Measurements from ENCODE around the gene APEX1.

APEX1 gene

DNA sequence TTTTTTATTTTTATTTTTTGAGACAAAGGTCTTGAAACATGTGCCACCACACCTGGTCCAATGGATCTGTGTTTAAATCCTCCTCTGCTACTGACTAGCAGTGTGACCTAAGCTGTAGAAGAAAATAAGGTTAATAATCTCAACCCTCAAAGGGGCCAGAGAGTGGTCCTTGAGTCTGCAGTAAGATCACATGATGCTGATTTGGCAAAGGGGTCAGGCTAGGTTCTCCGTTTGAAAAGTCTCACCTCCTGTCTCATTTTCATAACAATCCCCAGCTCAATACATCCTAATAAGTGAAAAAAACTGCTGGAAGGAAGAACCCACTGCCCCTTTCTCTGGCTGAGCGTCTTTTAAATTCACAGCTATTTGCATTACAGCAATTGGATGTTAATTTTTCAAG lies 33.8 kb upstream of the APEX1 start:
- no peak for TF ChIP-seq CSRNP3 (CRISPR knock-in tag; IDR thresholded peaks at IDR 0.05)
- no peak for TF ChIP-seq TCF4 (CRISPR knock-in tag; IDR thresholded peaks at IDR 0.05; ENCODE audit: borderline replicate concordance)
- no peak for TF ChIP-seq TOX (CRISPR knock-in tag; IDR thresholded peaks at IDR 0.05; ENCODE audit: borderline replicate concordance)
- TF ChIP-seq, protein P1, sequence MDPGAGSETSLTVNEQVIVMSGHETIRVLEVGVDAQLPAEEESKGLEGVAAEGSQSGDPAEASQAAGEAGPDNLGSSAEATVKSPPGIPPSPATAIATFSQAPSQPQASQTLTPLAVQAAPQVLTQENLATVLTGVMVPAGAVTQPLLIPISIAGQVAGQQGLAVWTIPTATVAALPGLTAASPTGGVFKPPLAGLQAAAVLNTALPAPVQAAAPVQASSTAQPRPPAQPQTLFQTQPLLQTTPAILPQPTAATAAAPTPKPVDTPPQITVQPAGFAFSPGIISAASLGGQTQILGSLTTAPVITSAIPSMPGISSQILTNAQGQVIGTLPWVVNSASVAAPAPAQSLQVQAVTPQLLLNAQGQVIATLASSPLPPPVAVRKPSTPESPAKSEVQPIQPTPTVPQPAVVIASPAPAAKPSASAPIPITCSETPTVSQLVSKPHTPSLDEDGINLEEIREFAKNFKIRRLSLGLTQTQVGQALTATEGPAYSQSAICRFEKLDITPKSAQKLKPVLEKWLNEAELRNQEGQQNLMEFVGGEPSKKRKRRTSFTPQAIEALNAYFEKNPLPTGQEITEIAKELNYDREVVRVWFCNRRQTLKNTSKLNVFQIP (CRISPR knock-in tag; IDR thresholded peaks at IDR 0.05; ENCODE audit: borderline replicate concordance, low read depth) = no peak
- no peak for TF ChIP-seq ZFP3 (CRISPR knock-in tag; IDR thresholded peaks at IDR 0.05)
- no peak for TF ChIP-seq RARB (CRISPR knock-in tag; IDR thresholded peaks at IDR 0.05)
- TF ChIP-seq, protein P2, sequence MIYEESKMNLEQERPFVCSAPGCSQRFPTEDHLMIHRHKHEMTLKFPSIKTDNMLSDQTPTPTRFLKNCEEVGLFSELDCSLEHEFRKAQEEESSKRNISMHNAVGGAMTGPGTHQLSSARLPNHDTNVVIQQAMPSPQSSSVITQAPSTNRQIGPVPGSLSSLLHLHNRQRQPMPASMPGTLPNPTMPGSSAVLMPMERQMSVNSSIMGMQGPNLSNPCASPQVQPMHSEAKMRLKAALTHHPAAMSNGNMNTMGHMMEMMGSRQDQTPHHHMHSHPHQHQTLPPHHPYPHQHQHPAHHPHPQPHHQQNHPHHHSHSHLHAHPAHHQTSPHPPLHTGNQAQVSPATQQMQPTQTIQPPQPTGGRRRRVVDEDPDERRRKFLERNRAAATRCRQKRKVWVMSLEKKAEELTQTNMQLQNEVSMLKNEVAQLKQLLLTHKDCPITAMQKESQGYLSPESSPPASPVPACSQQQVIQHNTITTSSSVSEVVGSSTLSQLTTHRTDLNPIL (CRISPR knock-in tag; IDR thresholded peaks at IDR 0.05; ENCODE audit: low read depth) = no peak
- TF ChIP-seq ZNF565 (CRISPR knock-in tag; conservative IDR thresholded peaks at IDR 0.05; ENCODE audit: low read depth) = no peak
- TF ChIP-seq ISL1 (CRISPR knock-in tag; IDR thresholded peaks at IDR 0.05) = no peak
- TF ChIP-seq, protein P3, sequence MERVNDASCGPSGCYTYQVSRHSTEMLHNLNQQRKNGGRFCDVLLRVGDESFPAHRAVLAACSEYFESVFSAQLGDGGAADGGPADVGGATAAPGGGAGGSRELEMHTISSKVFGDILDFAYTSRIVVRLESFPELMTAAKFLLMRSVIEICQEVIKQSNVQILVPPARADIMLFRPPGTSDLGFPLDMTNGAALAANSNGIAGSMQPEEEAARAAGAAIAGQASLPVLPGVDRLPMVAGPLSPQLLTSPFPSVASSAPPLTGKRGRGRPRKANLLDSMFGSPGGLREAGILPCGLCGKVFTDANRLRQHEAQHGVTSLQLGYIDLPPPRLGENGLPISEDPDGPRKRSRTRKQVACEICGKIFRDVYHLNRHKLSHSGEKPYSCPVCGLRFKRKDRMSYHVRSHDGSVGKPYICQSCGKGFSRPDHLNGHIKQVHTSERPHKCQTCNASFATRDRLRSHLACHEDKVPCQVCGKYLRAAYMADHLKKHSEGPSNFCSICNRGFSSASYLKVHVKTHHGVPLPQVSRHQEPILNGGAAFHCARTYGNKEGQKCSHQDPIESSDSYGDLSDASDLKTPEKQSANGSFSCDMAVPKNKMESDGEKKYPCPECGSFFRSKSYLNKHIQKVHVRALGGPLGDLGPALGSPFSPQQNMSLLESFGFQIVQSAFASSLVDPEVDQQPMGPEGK (CRISPR knock-in tag; IDR thresholded peaks at IDR 0.05; ENCODE audit: borderline replicate concordance) = no peak
- TF ChIP-seq ZNF8 (CRISPR knock-in tag; IDR thresholded peaks at IDR 0.05) = no peak
- no peak for TF ChIP-seq ESRRG (CRISPR knock-in tag; IDR thresholded peaks at IDR 0.05)
- no peak for TF ChIP-seq CSDC2 (CRISPR knock-in tag; IDR thresholded peaks at IDR 0.05)
- TF ChIP-seq PPARA (CRISPR knock-in tag; IDR thresholded peaks at IDR 0.05; ENCODE audit: borderline replicate concordance) = no peak
- no peak for TF ChIP-seq TSHZ2 (CRISPR knock-in tag; IDR thresholded peaks at IDR 0.05)
- TF ChIP-seq GLIS3 (CRISPR knock-in tag; IDR thresholded peaks at IDR 0.05) = no peak
- no peak for TF ChIP-seq ARNTL (CRISPR knock-in tag; IDR thresholded peaks at IDR 0.05; ENCODE audit: borderline replicate concordance, low read depth)
- no peak for TF ChIP-seq ZFP30 (CRISPR knock-in tag; IDR thresholded peaks at IDR 0.05)
- TF ChIP-seq BACH2 (CRISPR knock-in tag; IDR thresholded peaks at IDR 0.05; ENCODE audit: borderline replicate concordance) = no peak
- ATAC-seq = no peak

DNA sequence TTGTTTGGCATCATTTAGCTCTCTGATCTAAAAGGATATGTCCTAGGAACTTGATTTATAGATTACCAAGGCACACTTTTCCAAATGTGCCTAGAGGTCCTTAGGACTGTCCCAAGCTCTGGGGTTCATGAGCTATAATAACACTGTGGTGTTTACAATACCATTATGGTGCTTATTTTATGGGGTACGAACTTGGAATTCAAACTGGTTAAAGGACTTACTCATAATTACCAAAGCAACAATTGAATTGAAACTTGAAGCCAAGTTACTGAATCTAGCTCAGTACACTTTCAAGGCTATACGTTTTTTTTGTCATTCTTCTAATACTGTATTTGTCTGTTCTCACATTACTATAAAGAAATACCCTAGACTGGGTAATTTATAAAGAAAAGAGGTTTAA lies 32.1 kb upstream of the APEX1 start:
- ATAC-seq = no peak
- TF ChIP-seq ARNTL (CRISPR knock-in tag; IDR thresholded peaks at IDR 0.05; ENCODE audit: borderline replicate concordance, low read depth) (no peak), BACH2 (CRISPR knock-in tag; IDR thresholded peaks at IDR 0.05; ENCODE audit: borderline replicate concordance) (no peak)

DNA sequence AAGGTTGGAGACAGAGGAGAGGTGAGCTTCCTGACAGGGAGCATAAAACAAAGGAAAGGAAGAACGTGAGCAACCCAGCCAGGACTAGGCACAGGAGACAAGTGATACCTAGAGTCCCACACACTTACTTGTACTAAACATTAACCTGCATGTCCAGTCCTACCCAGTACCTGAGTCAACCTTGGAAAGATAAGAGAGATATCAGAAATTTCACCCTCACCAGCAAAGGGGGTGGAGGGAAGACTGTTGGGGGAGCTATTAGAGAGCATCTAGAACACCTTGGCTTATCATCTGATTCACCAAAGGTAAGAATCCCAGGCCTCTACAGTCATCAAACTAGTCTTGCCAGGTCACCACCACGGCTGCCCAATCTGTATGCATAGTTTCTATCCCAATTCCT lies 30.2 kb upstream of the APEX1 start:
- no peak for ATAC-seq
- TF ChIP-seq ZNF8 (CRISPR knock-in tag; IDR thresholded peaks at IDR 0.05) = no peak
- TF ChIP-seq, protein P1 (CRISPR knock-in tag; IDR thresholded peaks at IDR 0.05; ENCODE audit: borderline replicate concordance, low read depth) = no peak
- TF ChIP-seq RARB (CRISPR knock-in tag; IDR thresholded peaks at IDR 0.05) = no peak
- no peak for TF ChIP-seq CSRNP3 (CRISPR knock-in tag; IDR thresholded peaks at IDR 0.05)
- no peak for TF ChIP-seq OSR1 (CRISPR knock-in tag; IDR thresholded peaks at IDR 0.05)
- no peak for TF ChIP-seq TCF4 (CRISPR knock-in tag; IDR thresholded peaks at IDR 0.05; ENCODE audit: borderline replicate concordance)
- TF ChIP-seq PPARA (CRISPR knock-in tag; IDR thresholded peaks at IDR 0.05; ENCODE audit: borderline replicate concordance) = no peak
- TF ChIP-seq, protein P3 (CRISPR knock-in tag; IDR thresholded peaks at IDR 0.05; ENCODE audit: borderline replicate concordance) = no peak
- no peak for TF ChIP-seq ARNTL (CRISPR knock-in tag; IDR thresholded peaks at IDR 0.05; ENCODE audit: borderline replicate concordance, low read depth)
- TF ChIP-seq CSDC2 (CRISPR knock-in tag; IDR thresholded peaks at IDR 0.05) = no peak
- TF ChIP-seq ZFP30 (CRISPR knock-in tag; IDR thresholded peaks at IDR 0.05) = no peak
- no peak for TF ChIP-seq ZFP3 (CRISPR knock-in tag; IDR thresholded peaks at IDR 0.05)
- TF ChIP-seq SNAI2 (CRISPR knock-in tag; IDR thresholded peaks at IDR 0.05) = no peak
- TF ChIP-seq ZNF70 (CRISPR knock-in tag; IDR thresholded peaks at IDR 0.05) = no peak
- no peak for TF ChIP-seq ISL1 (CRISPR knock-in tag; IDR thresholded peaks at IDR 0.05)

Data from SK-N-SH treated with all-trans-retinoic acid at 6 μM for 48 hours (cell line).